ENCODE data around the gene APOA4. TPM values are rescaled to one million over a fixed set of nuclear protein-coding genes. Genes with fewer than 3 reads are reported as not detected.

APOA4 gene
- total and polyA plus RNA-seq, 2 of the 13 experiments (the other 11 are each of a cell fraction or from before 2014, with no cell fraction given) = 3.8 to 7.2 TPM

- no peak for TF ChIP-seq ATF7 (IDR thresholded peaks at IDR 0.05)
- no peak for TF ChIP-seq ATF7 (CRISPR knock-in tag; IDR thresholded peaks at IDR 0.05)
- peak; percentile 68; the same call in 1 of the 2 replicates for TF ChIP-seq KDM1A (CRISPR knock-in tag; IDR thresholded peaks at IDR 0.05)
- peak; percentile 98 for TF ChIP-seq ZMYM3 (CRISPR knock-in tag; IDR thresholded peaks at IDR 0.05)
- no peak for TF ChIP-seq ZNF792 (CRISPR knock-in tag; IDR thresholded peaks at IDR 0.05)
- TF ChIP-seq ESRRA (CRISPR knock-in tag; IDR thresholded peaks at IDR 0.05; ENCODE audit: low read depth) = peak; percentile 25; the same call in 1 of the 2 replicates
- TF ChIP-seq, protein P1, sequence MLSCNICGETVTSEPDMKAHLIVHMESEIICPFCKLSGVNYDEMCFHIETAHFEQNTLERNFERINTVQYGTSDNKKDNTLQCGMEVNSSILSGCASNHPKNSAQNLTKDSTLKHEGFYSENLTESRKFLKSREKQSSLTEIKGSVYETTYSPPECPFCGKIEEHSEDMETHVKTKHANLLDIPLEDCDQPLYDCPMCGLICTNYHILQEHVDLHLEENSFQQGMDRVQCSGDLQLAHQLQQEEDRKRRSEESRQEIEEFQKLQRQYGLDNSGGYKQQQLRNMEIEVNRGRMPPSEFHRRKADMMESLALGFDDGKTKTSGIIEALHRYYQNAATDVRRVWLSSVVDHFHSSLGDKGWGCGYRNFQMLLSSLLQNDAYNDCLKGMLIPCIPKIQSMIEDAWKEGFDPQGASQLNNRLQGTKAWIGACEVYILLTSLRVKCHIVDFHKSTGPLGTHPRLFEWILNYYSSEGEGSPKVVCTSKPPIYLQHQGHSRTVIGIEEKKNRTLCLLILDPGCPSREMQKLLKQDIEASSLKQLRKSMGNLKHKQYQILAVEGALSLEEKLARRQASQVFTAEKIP (CRISPR knock-in tag; IDR thresholded peaks at IDR 0.05; ENCODE audit: borderline replicate concordance) = no peak
- TF ChIP-seq TEAD2 (CRISPR knock-in tag; IDR thresholded peaks at IDR 0.05) = no peak
- TF ChIP-seq KDM6A (CRISPR knock-in tag; IDR thresholded peaks at IDR 0.05; ENCODE audit: low read depth) = 0 out of 2 replicates have a peak, but pooled peaks have one; percentile 55
- peak; percentile 73; the same call in 1 of the 2 replicates for TF ChIP-seq REL (CRISPR knock-in tag; conservative IDR thresholded peaks at IDR 0.05)
- no peak for TF ChIP-seq DDIT3 (CRISPR knock-in tag; IDR thresholded peaks at IDR 0.05)
- no peak for TF ChIP-seq ZNF616 (CRISPR knock-in tag; IDR thresholded peaks at IDR 0.05; ENCODE audit: low read depth)
- TF ChIP-seq NFAT5 (CRISPR knock-in tag; IDR thresholded peaks at IDR 0.05) = 0 out of 2 replicates have a peak, but pooled peaks have one; percentile 72
- TF ChIP-seq JUNB (CRISPR knock-in tag; IDR thresholded peaks at IDR 0.05; ENCODE audit: borderline replicate concordance) = 0 out of 2 replicates have a peak, but pooled peaks have one; percentile 7
- TF ChIP-seq HES4 (CRISPR knock-in tag; IDR thresholded peaks at IDR 0.05; ENCODE audit: borderline replicate concordance) = peak; percentile 22; the same call in 1 of the 2 replicates
- no peak for TF ChIP-seq ZNF260 (CRISPR knock-in tag; IDR thresholded peaks at IDR 0.05; ENCODE audit: borderline replicate concordance, low read depth)
- no peak; the same call in 1 of the 2 replicates for TF ChIP-seq ZNF607 (CRISPR knock-in tag; IDR thresholded peaks at IDR 0.05; ENCODE audit: borderline replicate concordance)
- TF ChIP-seq ZNF629 (CRISPR knock-in tag; conservative IDR thresholded peaks at IDR 0.05) = no peak; the same call in 1 of the 2 replicates
Measured at GRCh38 chr11:116825854-116826750, 3.0 kb upstream of the APOA4 start (continued).

Data from HepG2 (cell line).